ENCODE measurements around the gene ISYNA1. TPM values are rescaled to one million over a fixed set of nuclear protein-coding genes. Genes with fewer than 3 reads are reported as not detected.
A peak's percentile ranks its signal among the peaks of the same experiment; 100 is the strongest.

The ISYNA1 gene
- total RNA-seq, 1 donor from 2014 or later = 153 TPM

DNA sequence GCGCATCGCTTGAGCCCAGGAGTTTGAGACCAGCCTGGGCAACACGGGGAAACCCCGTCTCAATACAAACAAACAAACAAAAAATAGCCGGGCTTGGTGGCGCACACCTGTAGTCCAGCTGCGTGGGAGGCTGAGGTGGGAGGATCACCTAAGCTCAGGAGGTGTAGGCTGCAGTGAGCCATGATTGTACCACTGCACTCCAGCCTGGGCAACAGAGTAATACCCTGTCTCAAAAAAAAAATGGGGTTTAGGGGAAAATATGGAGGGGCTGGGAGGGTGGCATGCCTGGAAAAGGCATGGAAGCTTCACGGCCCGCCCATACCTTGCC lies 1.9 kb upstream of the ISYNA1 start:
- H3K79me2 ChIP-seq (ENCODE audit: insufficient read depth, low read length) = peaks cover 2% of the 10 kb centered on the region
- Mint-ChIP-seq H3K27me3 (ENCODE audit: low read depth, unreplicated experiment) (no peaks in the 10 kb centered on the region), H3K27ac (ENCODE audit: unreplicated experiment) (peak overlapping the region; percentile 84), H3K4me1 (ENCODE audit: low read depth, unreplicated experiment) (peaks cover 23% of the 10 kb centered on the region), H3K36me3 (ENCODE audit: low read depth, unreplicated experiment) (peaks cover 11% of the 10 kb centered on the region), H3K4me3 (ENCODE audit: unreplicated experiment) (peak overlapping the region; percentile 70), H3K9me3 (ENCODE audit: unreplicated experiment) (no peaks in the 10 kb centered on the region)
- no peak for FAIRE-seq
- no peak overlapping the region for H3K27ac ChIP-seq (ENCODE audit: low read depth, low read length)
- no peak overlapping the region for H2AFZ ChIP-seq (ENCODE audit: low read depth, low read length)
- H3K9ac ChIP-seq (ENCODE audit: low read length) = no peak overlapping the region
- H3K9me3 ChIP-seq (ENCODE audit: insufficient read depth, low read depth, low read length) = no peaks in the 10 kb centered on the region
- no peak for DNase-seq (ENCODE audit: low read depth)
- H3K4me2 ChIP-seq (ENCODE audit: low read length) = no peak overlapping the region
- peaks cover 56% of the 10 kb centered on the region for H4K20me1 ChIP-seq (ENCODE audit: insufficient read depth, low read length)
- TF ChIP-seq EZH2 (IDR thresholded peaks at IDR 0.05; ENCODE audit: insufficient read depth, low read length) = no peak
- TF ChIP-seq, protein P1, sequence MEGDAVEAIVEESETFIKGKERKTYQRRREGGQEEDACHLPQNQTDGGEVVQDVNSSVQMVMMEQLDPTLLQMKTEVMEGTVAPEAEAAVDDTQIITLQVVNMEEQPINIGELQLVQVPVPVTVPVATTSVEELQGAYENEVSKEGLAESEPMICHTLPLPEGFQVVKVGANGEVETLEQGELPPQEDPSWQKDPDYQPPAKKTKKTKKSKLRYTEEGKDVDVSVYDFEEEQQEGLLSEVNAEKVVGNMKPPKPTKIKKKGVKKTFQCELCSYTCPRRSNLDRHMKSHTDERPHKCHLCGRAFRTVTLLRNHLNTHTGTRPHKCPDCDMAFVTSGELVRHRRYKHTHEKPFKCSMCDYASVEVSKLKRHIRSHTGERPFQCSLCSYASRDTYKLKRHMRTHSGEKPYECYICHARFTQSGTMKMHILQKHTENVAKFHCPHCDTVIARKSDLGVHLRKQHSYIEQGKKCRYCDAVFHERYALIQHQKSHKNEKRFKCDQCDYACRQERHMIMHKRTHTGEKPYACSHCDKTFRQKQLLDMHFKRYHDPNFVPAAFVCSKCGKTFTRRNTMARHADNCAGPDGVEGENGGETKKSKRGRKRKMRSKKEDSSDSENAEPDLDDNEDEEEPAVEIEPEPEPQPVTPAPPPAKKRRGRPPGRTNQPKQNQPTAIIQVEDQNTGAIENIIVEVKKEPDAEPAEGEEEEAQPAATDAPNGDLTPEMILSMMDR (IDR thresholded peaks at IDR 0.05; ENCODE audit: insufficient read depth, low read depth, low read length) = no peak
- no peaks in the 10 kb centered on the region for H3K36me3 ChIP-seq (ENCODE audit: insufficient read depth, low read length)
- no peaks in the 10 kb centered on the region for H3K27me3 ChIP-seq (ENCODE audit: insufficient read depth, low read length)
- no peak overlapping the region for H3K4me3 ChIP-seq (ENCODE audit: insufficient read depth, low read depth, low read length)
- peaks cover 30% of the 10 kb centered on the region for H3K4me1 ChIP-seq (ENCODE audit: insufficient read depth, low read length)

- H3K27me3 ChIP-seq (ENCODE audit: insufficient read depth, low read length) = no peaks in the 10 kb centered on the region
- FAIRE-seq (no peak), DNase-seq (ENCODE audit: low read depth) (peak; percentile 40)
- Mint-ChIP-seq H3K4me1 (ENCODE audit: low read depth, unreplicated experiment) (peaks cover 23% of the 10 kb centered on the region), H3K27ac (ENCODE audit: unreplicated experiment) (peak overlapping the region; percentile 84), H3K9me3 (ENCODE audit: unreplicated experiment) (no peaks in the 10 kb centered on the region), H3K36me3 (ENCODE audit: low read depth, unreplicated experiment) (peaks cover 11% of the 10 kb centered on the region), H3K27me3 (ENCODE audit: low read depth, unreplicated experiment) (no peaks in the 10 kb centered on the region), H3K4me3 (ENCODE audit: unreplicated experiment) (peak overlapping the region; percentile 70)
- TF ChIP-seq, protein P1 (IDR thresholded peaks at IDR 0.05; ENCODE audit: insufficient read depth, low read depth, low read length) = no peak
- TF ChIP-seq EZH2 (IDR thresholded peaks at IDR 0.05; ENCODE audit: insufficient read depth, low read length) = no peak
- H3K4me3 ChIP-seq (ENCODE audit: insufficient read depth, low read depth, low read length) = no peak overlapping the region
- H3K4me1 ChIP-seq (ENCODE audit: insufficient read depth, low read length) = peaks cover 31% of the 10 kb centered on the region
- no peak overlapping the region for H3K9ac ChIP-seq (ENCODE audit: low read length)
- no peak overlapping the region for H3K27ac ChIP-seq (ENCODE audit: low read depth, low read length)
- peaks cover 56% of the 10 kb centered on the region for H4K20me1 ChIP-seq (ENCODE audit: insufficient read depth, low read length)
- H2AFZ ChIP-seq (ENCODE audit: low read depth, low read length) = no peak overlapping the region
- peaks cover 8% of the 10 kb centered on the region for H3K79me2 ChIP-seq (ENCODE audit: insufficient read depth, low read length)
- no peaks in the 10 kb centered on the region for H3K36me3 ChIP-seq (ENCODE audit: insufficient read depth, low read length)
- H3K4me2 ChIP-seq (ENCODE audit: low read length) = peak overlapping the region; percentile 88
- no peaks in the 10 kb centered on the region for H3K9me3 ChIP-seq (ENCODE audit: insufficient read depth, low read depth, low read length)
These were observed 1.3 kb upstream of the ISYNA1 start for GRCh38 chr19:18439025-18439909.

Measured in astrocyte (in vitro differentiated cells and primary cell).